ENCODE measurements around the gene ZDHHC5. TPM values are rescaled to one million over a fixed set of nuclear protein-coding genes. Genes with fewer than 3 reads are reported as not detected.
"Not testable (repeated sequence)": the region's sequence is repeated elsewhere in the genome, so short reads cannot be mapped to it uniquely, and the experiment has no call there.

The ZDHHC5 gene
- total and polyA plus RNA-seq, 2 donors = 29.9 to 36.4 TPM

- peak overlapping the region; percentile 21 for H3K4me3 ChIP-seq (ENCODE audit: low read depth, low read length)
- DNase-seq (ENCODE audit: extremely low spot score) = no peak
- 2% methylated on average over 23 of the region's 23 CpGs for WGBS
- H3K36me3 ChIP-seq (ENCODE audit: insufficient read depth) = no peaks in the 10 kb centered on the region
- H3K4me1 ChIP-seq (ENCODE audit: insufficient read depth) = no peaks in the 10 kb centered on the region
- no peak overlapping the region for H3K27ac ChIP-seq (ENCODE audit: low read depth)
Observed at GRCh38 chr11:57648801-57649735, 18.8 kb upstream of the ZDHHC5 start.

- Histone ChIP-seq H3K4me1 (ENCODE audit: insufficient read depth) (no peaks in the 10 kb centered on the region), H3K4me3 (ENCODE audit: low read depth, low read length) (peak within 1 kb of the TSS; percentile 21), H3K36me3 (ENCODE audit: insufficient read depth) (no peaks in the 10 kb centered on the region), H3K27ac (ENCODE audit: low read depth) (peak within 1 kb of the TSS; percentile 26)
- DNase-seq (ENCODE audit: extremely low spot score) = no peak
- 9% methylated on average over 15 of the region's 15 CpGs for WGBS
Observed at GRCh38 chr11:57649826-57650738, 17.8 kb upstream of the ZDHHC5 start, which contains the start of gene YPEL4. Gene YPEL4, minus strand, starts transcription at chr11:57649912. Its CDS starts 2,805 bp downstream, at chr11:57647107.

GRCh38 chr11:57650739-57651090 is 17.2 kb upstream of the ZDHHC5 start:
- no peak overlapping the region for H3K27ac ChIP-seq (ENCODE audit: low read depth)
- 52% methylated on average over 5 of the region's 5 CpGs for WGBS

GRCh38 chr11:57651408-57651807 is 16.5 kb upstream of the ZDHHC5 start:
- 76% methylated on average over 7 of the region's 7 CpGs for WGBS
- H3K27ac ChIP-seq (ENCODE audit: low read depth) = no peak overlapping the region
- no peak overlapping the region for H3K4me3 ChIP-seq (ENCODE audit: low read depth, low read length)
- DNase-seq (ENCODE audit: extremely low spot score) = no peak
- H3K36me3 ChIP-seq (ENCODE audit: insufficient read depth) = no peaks in the 10 kb centered on the region
- no peaks in the 10 kb centered on the region for H3K4me1 ChIP-seq (ENCODE audit: insufficient read depth)

More at GRCh38 chr11:57650739-57651090, 17.2 kb upstream of the ZDHHC5 start:
- H3K36me3 ChIP-seq (ENCODE audit: insufficient read depth) = no peaks in the 10 kb centered on the region
- H3K4me1 ChIP-seq (ENCODE audit: insufficient read depth) = no peaks in the 10 kb centered on the region
- H3K4me3 ChIP-seq (ENCODE audit: low read depth, low read length) = no peak overlapping the region
- DNase-seq (ENCODE audit: extremely low spot score) = no peak

- 75% methylated on average over 14 of the region's 14 CpGs for WGBS
- not testable (repeated sequence) for H3K4me3 ChIP-seq (ENCODE audit: low read depth, low read length); H3K27ac ChIP-seq (ENCODE audit: low read depth); H3K36me3 ChIP-seq (ENCODE audit: insufficient read depth); DNase-seq (ENCODE audit: extremely low spot score); H3K4me1 ChIP-seq (ENCODE audit: insufficient read depth)
Observed at GRCh38 chr11:57652230-57652629, 15.7 kb upstream of the ZDHHC5 start.

- no peak overlapping the region for H3K4me3 ChIP-seq (ENCODE audit: low read depth, low read length)
Observed at GRCh38 chr11:57652662-57653061, 15.3 kb upstream of the ZDHHC5 start.

GRCh38 chr11:57653163-57653562 is 14.8 kb upstream of the ZDHHC5 start:
- 21% methylated on average over 3 of the region's 3 CpGs for WGBS
- Histone ChIP-seq H3K36me3 (ENCODE audit: insufficient read depth) (no peaks in the 10 kb centered on the region), H3K27ac (ENCODE audit: low read depth) (no peak overlapping the region), H3K4me3 (ENCODE audit: low read depth, low read length) (no peak overlapping the region), H3K4me1 (ENCODE audit: insufficient read depth) (no peaks in the 10 kb centered on the region)
- DNase-seq (ENCODE audit: extremely low spot score) = no peak

More at GRCh38 chr11:57652662-57653061, 15.3 kb upstream of the ZDHHC5 start:
- no peaks in the 10 kb centered on the region for H3K36me3 ChIP-seq (ENCODE audit: insufficient read depth)
- no peaks in the 10 kb centered on the region for H3K4me1 ChIP-seq (ENCODE audit: insufficient read depth)
- DNase-seq (ENCODE audit: extremely low spot score) = no peak
- 75% methylated on average over 3 of the region's 3 CpGs for WGBS
- H3K27ac ChIP-seq (ENCODE audit: low read depth) = no peak overlapping the region

GRCh38 chr11:57656885-57657193 is 11.1 kb upstream of the ZDHHC5 start:
- no peak for DNase-seq (ENCODE audit: extremely low spot score)
- Histone ChIP-seq H3K4me1 (ENCODE audit: insufficient read depth) (no peaks in the 10 kb centered on the region), H3K4me3 (ENCODE audit: low read depth, low read length) (peak overlapping the region; percentile 25), H3K36me3 (ENCODE audit: insufficient read depth) (peaks cover 5% of the 10 kb centered on the region), H3K27ac (ENCODE audit: low read depth) (peak overlapping the region; percentile 79)
- 8% methylated on average over 5 of the region's 5 CpGs for WGBS

GRCh38 chr11:57657194-57658022 is 10.5 kb upstream of the ZDHHC5 start, which contains the start of gene CLP1:
Gene CLP1, plus strand, starts transcription at chr11:57657762. Its CDS starts 1,715 bp downstream, at chr11:57659477.
- under 1% methylated on average over 45 of the region's 45 CpGs for WGBS
- H3K36me3 ChIP-seq (ENCODE audit: insufficient read depth) = peaks cover 5% of the 10 kb centered on the region
- H3K4me1 ChIP-seq (ENCODE audit: insufficient read depth) = no peaks in the 10 kb centered on the region
- peak; percentile 99 for DNase-seq (ENCODE audit: extremely low spot score)
- peak within 1 kb of the TSS; percentile 65 for H3K4me3 ChIP-seq (ENCODE audit: low read depth, low read length)
- H3K27ac ChIP-seq (ENCODE audit: low read depth) = peak within 1 kb of the TSS; percentile 79

- DNase-seq (ENCODE audit: extremely low spot score) = no peak
- no peak overlapping the region for H3K27ac ChIP-seq (ENCODE audit: low read depth)
- H3K4me1 ChIP-seq (ENCODE audit: insufficient read depth) = no peaks in the 10 kb centered on the region
- peak overlapping the region; percentile 65 for H3K4me3 ChIP-seq (ENCODE audit: low read depth, low read length)
- H3K36me3 ChIP-seq (ENCODE audit: insufficient read depth) = peaks cover 8% of the 10 kb centered on the region
- under 1% methylated on average over 8 of the region's 8 CpGs for WGBS
Observed at GRCh38 chr11:57658023-57658361, 9.9 kb upstream of the ZDHHC5 start.

GRCh38 chr11:57659669-57660068 is 8.2 kb upstream of the ZDHHC5 start:
- no peak overlapping the region for H3K4me3 ChIP-seq (ENCODE audit: low read depth, low read length)
- no peak for DNase-seq (ENCODE audit: extremely low spot score)
- H3K4me1 ChIP-seq (ENCODE audit: insufficient read depth) = no peaks in the 10 kb centered on the region
- H3K36me3 ChIP-seq (ENCODE audit: insufficient read depth) = peaks cover 8% of the 10 kb centered on the region
- 96% methylated on average over 14 of the region's 14 CpGs for WGBS
- H3K27ac ChIP-seq (ENCODE audit: low read depth) = no peak overlapping the region

GRCh38 chr11:57662893-57663292 is 5.0 kb upstream of the ZDHHC5 start:
- H3K27ac ChIP-seq (ENCODE audit: low read depth) = no peak overlapping the region
- H3K36me3 ChIP-seq (ENCODE audit: insufficient read depth) = peaks cover 8% of the 10 kb centered on the region
- DNase-seq (ENCODE audit: extremely low spot score) = no peak
- 64% methylated on average over 4 of the region's 4 CpGs for WGBS
- no peaks in the 10 kb centered on the region for H3K4me1 ChIP-seq (ENCODE audit: insufficient read depth)
- H3K4me3 ChIP-seq (ENCODE audit: low read depth, low read length) = no peak overlapping the region

- no peaks in the 10 kb centered on the region for H3K4me1 ChIP-seq (ENCODE audit: insufficient read depth)
- 85% methylated on average over 9 of the region's 9 CpGs for WGBS
Observed at GRCh38 chr11:57663975-57664374, 3.9 kb upstream of the ZDHHC5 start.

More at GRCh38 chr11:57663975-57664374, 3.9 kb upstream of the ZDHHC5 start:
- peaks cover 8% of the 10 kb centered on the region for H3K36me3 ChIP-seq (ENCODE audit: insufficient read depth)
- no peak overlapping the region for H3K27ac ChIP-seq (ENCODE audit: low read depth)
- DNase-seq (ENCODE audit: extremely low spot score) = no peak
- H3K4me3 ChIP-seq (ENCODE audit: low read depth, low read length) = no peak overlapping the region

Data from urinary bladder (tissue), 4 donors.